Lung microvascular endothelial cell (primary cell): ENCODE results near the gene ISM1. TPM values are rescaled to one million over a fixed set of nuclear protein-coding genes. Genes with fewer than 3 reads are reported as not detected.

ENCODE experiments used
- DNase-seq, 2 donors: peaks; one replicate each; pipeline versions ENCODE4 v3.0.0 to v3.0.0-alpha.2; 2010; ENCODE audit warnings: low read depth in 2 of 2
- total RNA-seq: library from RNA; depleted of rRNA; stranded (reverse); fragments of >200 nt; gene quantifications from 2 replicates; pipeline ENCODE4 v1.2.1, GENCODE V29; 2014

Gene ISM1
- total RNA-seq, 1 donor from 2014 or later, result not detected

GRCh38 chr20:13307562-13308163 lies 86.6 kb downstream of the ISM1 start:
- DNase-seq, result no peak

DNA sequence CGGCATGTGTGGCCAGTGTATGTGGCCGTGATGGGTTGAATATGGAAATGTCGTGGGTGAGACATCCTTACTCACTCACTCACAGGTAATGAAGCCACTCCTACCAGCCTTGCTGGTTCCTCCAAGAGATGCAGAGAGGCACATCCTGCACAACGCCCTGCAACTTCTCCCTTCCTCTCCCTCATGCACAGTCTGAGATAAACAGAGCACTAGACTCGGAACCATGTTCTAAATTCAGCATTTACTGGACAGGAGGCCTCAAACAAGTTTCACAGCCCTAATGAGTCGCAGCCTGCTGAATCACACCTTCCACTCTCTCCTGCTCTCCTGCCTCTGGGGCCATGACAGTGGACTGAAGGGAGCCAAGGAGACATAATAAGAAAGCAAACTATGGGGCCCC lies 91.2 kb downstream of the ISM1 start:
- DNase-seq, result no peak

DNA sequence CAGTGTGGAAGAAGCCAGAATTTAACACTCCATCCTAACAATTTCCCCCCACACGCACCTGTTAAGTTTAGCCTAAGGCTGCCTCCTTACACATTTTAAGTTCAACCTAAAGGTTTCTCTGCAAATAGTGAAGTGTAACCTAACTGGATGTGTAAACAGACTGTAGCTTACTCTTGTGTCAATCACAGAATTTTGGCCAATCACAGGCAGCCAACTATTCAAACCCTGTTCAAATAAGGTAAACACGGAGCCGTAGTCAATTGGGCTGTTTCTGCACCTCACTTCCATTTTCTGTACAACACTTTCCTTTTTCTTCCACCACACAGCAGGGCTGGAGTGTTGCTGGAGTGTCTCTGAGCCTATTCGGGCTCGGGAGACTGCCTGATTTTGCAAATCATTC lies 92.1 kb downstream of the ISM1 start:
- DNase-seq, result no peak

DNA sequence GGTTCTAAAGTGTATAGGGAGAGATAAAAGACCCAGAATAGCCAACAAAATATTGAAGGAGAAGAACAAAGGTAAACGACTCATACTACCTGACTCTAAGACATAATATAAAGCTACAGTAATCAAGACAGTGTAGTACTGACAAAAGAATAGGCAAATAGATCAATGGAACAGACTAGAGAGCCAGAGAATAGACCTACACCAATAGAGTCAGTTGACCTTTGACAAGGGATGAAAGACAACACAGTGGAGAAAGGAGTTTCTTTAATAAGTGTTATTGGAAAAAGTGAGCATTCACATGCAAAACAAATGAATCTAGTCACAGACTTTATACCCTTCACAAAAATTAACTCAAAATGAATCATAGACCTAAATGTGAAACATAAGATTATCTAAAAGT lies 96.4 kb downstream of the ISM1 start:
- no peak for DNase-seq

GRCh38 chr20:13318871-13319521 lies 97.9 kb downstream of the ISM1 start:
- DNase-seq, result no peak

DNA sequence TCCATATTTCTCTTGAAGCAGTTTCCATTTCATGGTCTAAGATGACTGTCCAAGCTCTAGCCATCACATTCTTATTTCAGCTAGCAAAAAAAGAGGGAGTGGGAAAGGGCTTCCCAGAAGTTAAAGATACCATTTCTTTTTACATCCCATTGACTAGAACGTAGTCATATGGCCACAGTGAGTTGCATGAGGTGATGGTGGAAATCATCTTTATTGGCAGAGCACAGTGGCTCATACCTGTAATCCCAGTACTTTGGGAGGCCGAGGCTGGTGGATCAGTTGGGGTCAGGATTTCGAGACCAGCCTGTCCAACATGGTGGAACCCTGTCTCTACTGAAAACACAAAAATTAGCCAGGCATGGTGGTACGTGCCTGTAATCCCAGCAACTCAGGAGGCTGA lies 99.6 kb downstream of the ISM1 start:
- DNase-seq, result no peak

DNA sequence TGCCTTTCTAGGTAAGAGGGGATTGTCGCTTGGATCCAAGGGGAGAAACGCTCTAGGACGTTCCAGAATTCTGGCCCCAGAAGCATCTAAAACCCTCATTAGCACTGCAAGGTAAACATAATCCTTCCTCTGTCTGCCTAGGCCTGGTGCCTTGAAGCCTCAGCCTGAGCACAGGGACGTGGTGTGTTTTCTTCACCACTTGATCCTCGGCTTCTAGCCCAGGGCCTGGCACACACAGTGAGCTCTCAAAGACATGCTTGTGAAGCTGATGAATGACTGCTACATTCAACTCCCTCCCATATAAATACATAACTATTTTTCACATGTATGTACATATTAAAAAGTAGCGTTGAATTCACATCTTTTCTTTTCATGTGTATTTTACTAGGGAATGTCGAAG lies 100.3 kb downstream of the ISM1 start:
- no peak for DNase-seq

DNA sequence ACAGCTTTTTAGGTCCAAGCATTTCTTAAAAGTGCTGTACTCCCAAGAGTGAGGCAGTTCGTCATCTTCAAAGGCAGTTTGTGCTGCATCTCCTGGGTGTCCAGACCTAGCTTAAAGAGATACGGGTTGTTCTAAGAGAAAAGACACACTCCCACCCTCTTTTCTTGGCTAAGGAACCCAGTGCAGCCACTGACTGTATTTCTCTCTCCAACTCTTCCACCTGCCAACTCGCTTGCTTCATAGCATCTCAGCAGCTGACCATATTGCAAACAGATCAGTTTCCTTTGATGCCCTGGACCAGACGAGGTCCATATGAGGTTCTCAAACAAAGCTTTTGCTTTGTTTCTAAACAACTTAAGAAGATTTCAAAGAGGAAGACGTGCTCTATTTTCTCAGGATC lies 101.1 kb downstream of the ISM1 start:
- DNase-seq, result no peak

DNA sequence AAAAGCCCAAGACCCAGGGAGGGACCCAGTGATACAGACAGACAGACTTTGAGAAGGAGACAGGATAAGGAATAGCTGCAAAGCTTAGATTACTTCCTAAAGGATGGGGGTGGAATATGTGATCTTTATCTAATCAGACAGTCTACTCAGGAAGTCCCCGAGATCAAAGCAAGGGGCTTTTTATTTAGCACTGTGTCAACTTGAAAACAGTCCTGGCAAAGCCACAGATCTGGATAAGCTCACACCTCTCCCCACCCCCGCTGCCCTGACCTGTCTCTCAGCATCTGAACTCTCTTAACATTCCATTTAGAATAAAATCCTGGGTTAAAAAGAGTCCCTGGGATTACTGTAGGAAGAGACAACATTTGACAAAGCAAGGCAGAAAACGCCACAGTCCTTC lies 101.5 kb downstream of the ISM1 start:
- no peak for DNase-seq

- DNase-seq, result peak; percentile 44 to 70
These were observed 104.0 kb downstream of the ISM1 start for GRCh38 chr20:13325033-13325432.

GRCh38 chr20:13325796-13326340 lies 104.8 kb downstream of the ISM1 start:
- no peak for DNase-seq

DNA sequence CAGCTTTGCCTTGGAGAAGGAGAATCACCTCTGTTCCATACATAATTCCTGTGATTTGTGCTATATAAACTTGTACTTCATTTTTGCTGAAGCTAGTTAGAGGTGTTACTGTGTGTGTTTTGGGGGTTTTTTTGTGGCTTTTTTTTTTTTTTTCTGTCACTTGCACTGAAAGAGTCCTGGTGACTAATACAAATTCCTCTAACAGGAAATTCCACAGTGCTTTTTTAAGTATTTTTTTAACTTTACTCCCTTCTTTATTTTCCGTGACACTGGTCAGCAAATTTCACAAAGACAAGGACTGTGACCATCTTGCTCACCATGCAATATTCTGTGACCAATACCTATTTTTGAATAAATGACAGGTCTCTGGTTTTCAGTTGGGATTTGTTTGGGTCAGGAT lies 110.5 kb downstream of the ISM1 start:
- DNase-seq, result peak; percentile 22 to 76

DNA sequence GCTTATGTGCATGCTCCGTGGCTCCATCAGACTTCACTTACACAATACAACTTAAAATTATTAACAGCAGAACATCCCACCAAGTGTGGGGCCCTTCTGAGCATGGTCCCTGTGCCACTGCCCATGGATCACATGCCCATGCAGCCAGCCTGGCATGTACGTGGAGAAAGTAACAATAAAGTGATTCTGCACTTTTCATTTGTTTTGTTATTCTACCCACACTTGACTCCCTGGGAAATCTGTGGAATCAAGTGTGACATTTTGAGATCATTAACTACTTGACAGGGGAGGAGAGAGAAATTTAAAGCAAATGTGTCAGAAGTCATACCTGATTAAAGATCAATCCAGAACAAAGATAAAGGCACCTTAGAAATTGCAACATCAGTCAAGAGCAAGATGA lies 112.0 kb downstream of the ISM1 start:
- no peak for DNase-seq

DNA sequence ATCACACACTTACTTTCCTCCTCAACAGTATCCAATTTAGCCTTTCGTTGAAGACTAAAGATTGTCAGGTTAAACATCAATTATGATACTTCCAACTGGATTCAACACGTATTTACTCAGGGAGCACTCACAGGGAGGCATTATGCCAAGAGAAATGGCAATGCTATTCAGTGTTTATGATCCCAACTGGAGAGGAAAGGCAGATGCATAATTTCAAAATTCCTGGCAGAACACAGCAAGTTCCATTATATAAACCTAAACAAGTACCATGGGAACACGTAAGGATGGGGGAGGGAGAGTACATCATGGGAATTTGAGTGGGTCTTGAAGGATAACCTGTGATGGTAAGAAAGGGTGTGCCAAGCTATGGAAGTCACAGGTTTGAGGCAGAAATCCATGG lies 112.7 kb downstream of the ISM1 start:
- DNase-seq, result peak in 1 of 2 donors; percentile 93

DNA sequence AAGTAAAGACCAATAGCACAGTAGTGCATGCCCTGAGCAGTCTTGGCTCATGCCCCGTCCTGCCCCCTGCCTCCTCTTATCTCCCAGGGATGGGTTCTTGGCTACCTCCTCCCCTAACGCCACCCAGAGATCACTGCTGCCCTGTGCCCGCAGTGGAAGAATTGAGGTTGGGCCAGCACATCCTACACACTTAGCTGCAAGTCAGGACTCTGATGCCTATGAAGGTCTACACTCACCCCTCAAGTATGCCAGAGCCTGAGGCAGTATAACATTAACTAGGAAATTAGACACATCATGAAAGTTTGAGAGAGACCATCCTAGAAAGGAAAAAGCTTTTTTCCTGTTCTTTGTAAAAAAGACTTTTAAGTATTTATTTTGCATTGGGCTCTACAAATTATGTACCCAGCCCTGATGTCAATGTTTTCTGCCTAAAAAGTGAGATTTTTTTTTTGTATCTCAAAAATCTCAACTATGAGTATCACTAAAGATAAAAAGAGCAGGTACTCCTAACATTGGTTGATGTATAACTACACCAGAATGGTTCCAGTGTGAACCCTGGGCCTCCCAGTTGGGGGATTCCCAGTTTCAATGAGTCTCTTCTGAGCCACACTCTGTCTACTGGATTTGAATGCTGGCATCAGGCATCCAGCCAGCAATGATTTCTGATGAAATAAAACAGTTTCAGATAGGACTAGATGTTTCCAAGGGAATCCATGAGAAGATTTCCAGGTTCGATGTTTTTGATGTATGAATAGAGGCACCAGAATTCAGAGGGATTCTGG lies 115.4 kb downstream of the ISM1 start:
- no peak for DNase-seq

- no peak for DNase-seq
These were observed 116.2 kb downstream of the ISM1 start for GRCh38 chr20:13337090-13337784.

DNA sequence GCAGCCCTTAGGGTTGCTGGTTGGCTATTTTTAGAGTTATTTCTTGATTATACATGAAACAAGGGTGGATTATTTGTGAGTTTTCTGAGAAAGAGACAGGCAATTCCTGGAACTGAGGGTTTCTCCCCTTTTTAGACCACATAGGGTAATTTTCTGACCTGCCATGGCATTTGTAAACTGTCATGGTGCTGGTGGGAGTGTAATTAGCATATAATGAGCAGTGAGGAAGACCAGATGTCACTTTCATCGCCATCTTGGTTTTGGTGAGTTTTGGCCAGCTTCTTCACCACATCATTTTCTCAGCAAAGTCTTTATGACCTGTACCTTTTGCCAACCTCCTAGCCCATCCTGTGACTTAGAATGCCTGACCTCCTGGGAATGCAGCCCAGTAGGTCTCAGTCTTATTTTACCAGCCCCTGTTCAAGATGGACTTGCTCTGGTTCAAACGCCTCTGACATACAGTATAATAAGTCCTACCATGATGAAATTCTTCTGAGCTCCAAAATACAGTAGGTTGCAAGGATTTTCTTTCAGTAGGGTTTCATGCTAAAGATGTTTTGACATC lies 117.1 kb downstream of the ISM1 start:
- no peak for DNase-seq

- no peak for DNase-seq
These were observed 117.9 kb downstream of the ISM1 start for GRCh38 chr20:13338999-13339411.

- DNase-seq, result no peak
These were observed 119.0 kb downstream of the ISM1 start for GRCh38 chr20:13340088-13340487.

- no peak for DNase-seq
These were observed 120.8 kb downstream of the ISM1 start for GRCh38 chr20:13341737-13342393.
